ENCODE data around the gene VASH1. TPM values are rescaled to one million over a fixed set of nuclear protein-coding genes. Genes with fewer than 3 reads are reported as not detected.

VASH1 gene
- total RNA-seq, 1 donor from 2014 or later, result 13.6 TPM

- Mint-ChIP-seq H3K36me3 (ENCODE audit: low read depth, unreplicated experiment) (no peaks in the 10 kb centered on the region), H3K27me3 (ENCODE audit: low read depth, unreplicated experiment) (no peaks in the 10 kb centered on the region), H3K9me3 (ENCODE audit: unreplicated experiment) (no peaks in the 10 kb centered on the region), H3K4me1 (ENCODE audit: low read depth, unreplicated experiment) (peaks cover 12% of the 10 kb centered on the region), H3K4me3 (ENCODE audit: unreplicated experiment) (no peak overlapping the region), H3K27ac (ENCODE audit: unreplicated experiment) (no peak overlapping the region)
- Histone ChIP-seq H3K79me2 (ENCODE audit: insufficient read depth, low read length) (peaks cover 4% of the 10 kb centered on the region), H3K27ac (ENCODE audit: low read depth, low read length) (no peak overlapping the region), H4K20me1 (ENCODE audit: insufficient read depth, low read length) (peaks cover under 1% of the 10 kb centered on the region), H3K4me3 (ENCODE audit: insufficient read depth, low read depth, low read length) (no peak overlapping the region), H3K36me3 (ENCODE audit: insufficient read depth, low read length) (no peaks in the 10 kb centered on the region), H3K9ac (ENCODE audit: low read length) (no peak overlapping the region), H3K9me3 (ENCODE audit: insufficient read depth, low read depth, low read length) (no peaks in the 10 kb centered on the region), H3K4me2 (ENCODE audit: low read length) (no peak overlapping the region), H3K4me1 (ENCODE audit: insufficient read depth, low read length) (peaks cover 19% of the 10 kb centered on the region), H3K27me3 (ENCODE audit: insufficient read depth, low read length) (peaks cover 20% of the 10 kb centered on the region), H2AFZ (ENCODE audit: low read depth, low read length) (no peak overlapping the region)
- DNase-seq (ENCODE audit: low read depth) (no peak), FAIRE-seq (no peak)
- TF ChIP-seq EZH2 (IDR thresholded peaks at IDR 0.05; ENCODE audit: insufficient read depth, low read length) (no peak), CTCF (IDR thresholded peaks at IDR 0.05; ENCODE audit: insufficient read depth, low read depth, low read length) (no peak)
Observed at GRCh38 chr14:76814726-76815645, 53.7 kb downstream of the VASH1 start.

GRCh38 chr14:76820700-76821099 is 59.4 kb downstream of the VASH1 start:
- no peaks in the 10 kb centered on the region for H3K9me3 ChIP-seq (ENCODE audit: insufficient read depth, low read depth, low read length)
- H3K4me3 ChIP-seq (ENCODE audit: insufficient read depth, low read depth, low read length), result no peak overlapping the region
- no peak overlapping the region for H3K27ac ChIP-seq (ENCODE audit: low read depth, low read length)
- no peak overlapping the region for H3K4me2 ChIP-seq (ENCODE audit: low read length)
- no peaks in the 10 kb centered on the region for H3K36me3 ChIP-seq (ENCODE audit: insufficient read depth, low read length)
- Mint-ChIP-seq H3K4me3 (ENCODE audit: unreplicated experiment) (no peak overlapping the region), H3K4me1 (ENCODE audit: low read depth, unreplicated experiment) (no peaks in the 10 kb centered on the region), H3K9me3 (ENCODE audit: unreplicated experiment) (peaks cover 3% of the 10 kb centered on the region), H3K27me3 (ENCODE audit: low read depth, unreplicated experiment) (peaks cover 15% of the 10 kb centered on the region), H3K36me3 (ENCODE audit: low read depth, unreplicated experiment) (no peaks in the 10 kb centered on the region), H3K27ac (ENCODE audit: unreplicated experiment) (no peak overlapping the region)
- FAIRE-seq (no peak), DNase-seq (ENCODE audit: low read depth) (no peak)
- no peak overlapping the region for H3K9ac ChIP-seq (ENCODE audit: low read length)
- no peaks in the 10 kb centered on the region for H3K4me1 ChIP-seq (ENCODE audit: insufficient read depth, low read length)
- no peak overlapping the region for H2AFZ ChIP-seq (ENCODE audit: low read depth, low read length)
- H3K27me3 ChIP-seq (ENCODE audit: insufficient read depth, low read length), result peaks cover 24% of the 10 kb centered on the region
- H4K20me1 ChIP-seq (ENCODE audit: insufficient read depth, low read length), result no peaks in the 10 kb centered on the region
- H3K79me2 ChIP-seq (ENCODE audit: insufficient read depth, low read length), result no peaks in the 10 kb centered on the region
- TF ChIP-seq EZH2 (IDR thresholded peaks at IDR 0.05; ENCODE audit: insufficient read depth, low read length), result no peak
- TF ChIP-seq CTCF (IDR thresholded peaks at IDR 0.05; ENCODE audit: insufficient read depth, low read depth, low read length), result no peak

DNA sequence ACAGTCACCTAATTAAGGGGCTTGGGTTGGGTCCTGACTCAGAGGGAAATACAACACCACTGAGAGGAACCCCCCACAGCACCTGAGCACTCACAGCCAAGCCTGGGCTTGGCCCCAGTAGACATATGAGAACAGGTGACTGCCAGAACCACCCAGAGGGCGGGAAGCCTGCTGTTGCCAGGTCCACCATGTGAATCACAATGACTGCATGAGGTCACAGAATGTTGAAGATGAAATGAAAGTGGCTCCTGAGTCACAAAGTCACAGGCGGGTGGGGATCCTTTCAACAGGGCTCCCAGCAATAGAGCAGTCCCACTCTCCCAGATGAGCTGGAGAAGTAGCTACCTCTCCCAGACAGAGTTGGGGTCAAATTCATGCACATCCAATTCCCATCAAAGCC is 64.9 kb downstream of the VASH1 start, which contains the start of gene LRRC74A:
LRRC74A (plus strand) TSS at position 287 of the 400 bp plus-strand sequence. CDS start 290 bp downstream, outside the sequence.
- H3K27me3 Mint-ChIP-seq (ENCODE audit: low read depth, unreplicated experiment), result peaks cover 21% of the 10 kb centered on the region
- FAIRE-seq, result no peak
- no peak within 1 kb of the TSS for H3K9ac ChIP-seq (ENCODE audit: low read length)
- TF ChIP-seq CTCF (IDR thresholded peaks at IDR 0.05; ENCODE audit: insufficient read depth, low read depth, low read length) (no peak), EZH2 (IDR thresholded peaks at IDR 0.05; ENCODE audit: insufficient read depth, low read length) (no peak)
- H3K4me3 ChIP-seq (ENCODE audit: insufficient read depth, low read depth, low read length), result no peak within 1 kb of the TSS
- H3K9me3 Mint-ChIP-seq (ENCODE audit: unreplicated experiment), result peaks cover 3% of the 10 kb centered on the region
- H3K27me3 ChIP-seq (ENCODE audit: insufficient read depth, low read length), result peaks cover 7% of the 10 kb centered on the region
- no peak within 1 kb of the TSS for H2AFZ ChIP-seq (ENCODE audit: low read depth, low read length)
- no peak within 1 kb of the TSS for H3K4me3 Mint-ChIP-seq (ENCODE audit: unreplicated experiment)
- no peak for DNase-seq (ENCODE audit: low read depth)
- H3K27ac ChIP-seq (ENCODE audit: low read depth, low read length), result no peak within 1 kb of the TSS
- H3K27ac Mint-ChIP-seq (ENCODE audit: unreplicated experiment), result no peak within 1 kb of the TSS
- H3K4me1 Mint-ChIP-seq (ENCODE audit: low read depth, unreplicated experiment), result peaks cover 6% of the 10 kb centered on the region
- H4K20me1 ChIP-seq (ENCODE audit: insufficient read depth, low read length), result no peaks in the 10 kb centered on the region
- H3K4me1 ChIP-seq (ENCODE audit: insufficient read depth, low read length), result no peaks in the 10 kb centered on the region
- no peaks in the 10 kb centered on the region for H3K9me3 ChIP-seq (ENCODE audit: insufficient read depth, low read depth, low read length)
- no peaks in the 10 kb centered on the region for H3K36me3 Mint-ChIP-seq (ENCODE audit: low read depth, unreplicated experiment)
- no peaks in the 10 kb centered on the region for H3K79me2 ChIP-seq (ENCODE audit: insufficient read depth, low read length)
- no peaks in the 10 kb centered on the region for H3K36me3 ChIP-seq (ENCODE audit: insufficient read depth, low read length)
- no peak within 1 kb of the TSS for H3K4me2 ChIP-seq (ENCODE audit: low read length)
